ENCODE results near the gene ANKRD36C.
"Not testable (repeated sequence)": the region's sequence is repeated elsewhere in the genome, so short reads cannot be mapped to it uniquely, and the experiment has no call there.

The ANKRD36C gene

DNA sequence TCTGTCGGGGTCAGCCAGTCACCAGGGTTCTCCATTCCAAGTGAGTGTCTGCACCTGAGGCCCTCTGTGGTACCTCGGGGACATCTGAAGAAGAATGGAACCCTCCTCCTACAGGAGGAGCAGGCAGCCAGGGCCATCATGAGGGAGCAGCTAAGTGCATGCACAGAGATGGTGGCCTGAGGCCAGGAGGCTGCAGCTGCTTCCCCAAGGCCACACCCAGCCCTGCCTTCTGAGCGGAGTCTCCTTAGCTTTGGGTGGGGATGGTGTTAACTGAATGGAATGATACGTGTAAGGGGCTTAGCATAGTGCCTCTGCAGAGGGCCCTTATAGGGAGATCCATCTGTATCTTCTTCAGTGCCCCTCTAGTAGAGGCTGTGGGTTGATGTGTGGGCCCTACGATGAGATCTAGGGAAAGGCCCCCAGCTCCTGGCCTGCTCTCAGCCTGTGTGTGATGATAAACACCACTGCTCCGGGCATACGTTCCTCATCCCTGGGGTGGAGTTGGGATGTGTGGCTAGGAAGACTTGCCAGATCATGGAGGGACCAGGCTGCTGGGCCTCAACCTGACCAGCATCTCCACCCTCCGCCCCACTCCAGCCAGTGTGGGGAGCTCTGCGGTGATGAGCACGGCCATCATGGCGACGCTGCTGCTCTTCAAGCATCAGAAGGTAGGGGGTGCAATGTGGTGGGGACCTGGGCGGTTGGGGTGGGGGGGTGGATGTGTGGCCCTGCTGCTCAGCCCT is 192.3 kb downstream of the ANKRD36C start:
- DNase-seq (ENCODE audit: low read depth): not testable (repeated sequence)

GRCh38 chr2:95796249-95797099 is 195.2 kb downstream of the ANKRD36C start:
- DNase-seq (ENCODE audit: low read depth): not testable (repeated sequence)

DNA sequence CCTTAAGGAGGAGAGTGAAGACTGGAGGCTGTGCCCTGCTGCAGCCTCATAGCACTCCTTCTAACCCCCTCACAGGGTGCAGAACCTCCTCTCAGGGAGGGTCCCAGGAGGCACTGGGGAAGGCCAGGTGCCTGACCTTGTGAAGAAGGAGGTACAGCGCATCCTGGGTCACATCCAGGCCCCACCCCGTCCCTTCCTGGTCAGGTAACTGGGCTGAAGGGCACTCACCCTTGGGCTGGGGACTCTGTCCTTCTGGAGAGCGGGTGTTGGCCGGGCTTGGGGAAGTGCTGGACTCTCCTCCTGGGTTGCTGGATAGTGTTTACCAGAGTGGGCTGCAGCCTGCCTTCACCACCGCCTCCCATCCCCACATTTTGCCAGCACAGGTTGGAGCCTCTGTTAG is 197.7 kb downstream of the ANKRD36C start:
- DNase-seq (ENCODE audit: low read depth): not testable (repeated sequence)

DNA sequence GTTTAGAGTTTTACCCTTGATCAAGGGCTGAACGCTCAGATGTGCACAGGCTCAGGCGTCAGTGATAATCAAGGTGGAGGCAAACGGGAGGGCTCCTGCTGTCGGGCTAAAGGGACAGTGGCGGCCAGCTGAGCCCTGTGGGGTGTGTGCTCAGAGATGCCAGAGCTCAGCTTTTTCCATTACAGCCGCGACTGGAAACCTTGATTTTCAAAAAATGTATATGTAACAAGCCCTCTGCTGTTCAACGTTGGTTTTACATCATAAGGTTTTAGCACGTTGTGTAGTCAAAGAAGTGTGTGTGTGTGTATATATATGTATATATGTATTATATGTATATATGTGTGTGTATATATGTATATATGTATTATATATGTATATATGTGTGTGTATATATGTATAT is 201.4 kb downstream of the ANKRD36C start:
- not testable (repeated sequence) for DNase-seq (ENCODE audit: low read depth)

DNA sequence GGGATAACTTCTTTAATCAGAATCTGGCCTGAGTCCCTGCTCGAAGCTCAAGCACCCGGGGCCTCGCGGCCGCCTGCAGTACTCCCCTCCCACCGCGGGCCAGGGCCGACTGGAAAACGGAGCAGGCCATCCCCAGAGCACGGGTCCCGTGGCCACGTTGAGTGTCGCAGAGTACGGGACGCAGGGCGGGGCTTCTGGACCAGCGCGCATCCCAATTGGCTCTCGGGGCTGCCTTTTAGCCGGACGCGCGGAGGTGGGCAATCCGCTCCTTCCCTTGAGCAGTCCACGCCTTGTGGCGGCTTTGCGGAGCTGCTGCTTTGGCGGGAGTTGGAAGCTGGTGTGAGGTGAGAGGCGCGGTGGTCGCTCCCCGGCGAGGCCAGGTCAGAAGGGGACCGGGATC is 202.2 kb downstream of the ANKRD36C start:
- not testable (repeated sequence) for DNase-seq (ENCODE audit: low read depth)

DNA sequence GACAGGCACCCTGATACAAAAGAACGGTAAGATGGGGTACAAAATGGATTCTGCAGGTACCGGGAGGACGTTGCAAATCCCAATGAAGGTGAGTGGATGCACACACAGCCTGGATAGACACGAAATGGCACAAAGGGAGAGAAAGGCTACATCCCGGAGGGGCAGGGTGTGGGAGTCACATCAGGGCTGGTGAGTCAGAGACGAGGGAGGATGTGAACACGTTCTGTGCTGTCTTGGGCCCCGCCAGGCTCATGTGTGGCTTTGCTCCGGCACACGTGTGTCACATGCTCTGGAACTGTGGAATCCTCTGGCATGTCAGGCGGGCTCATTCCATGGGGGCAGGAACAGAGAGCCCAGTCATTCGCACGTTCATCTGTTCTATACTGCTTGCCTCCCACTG is 203.0 kb downstream of the ANKRD36C start:
- DNase-seq (ENCODE audit: low read depth): not testable (repeated sequence)

All from stimulated activated CD8-positive, alpha-beta memory T cell treated with anti-CD3 and anti-CD28 coated beads, Interleukin-12 subunit alpha, Interleukin-12 subunit beta, amount 100 ng/mL, for 4 hours (primary cell).